ENCODE results near the gene VPS33B. TPM values are rescaled to one million over a fixed set of nuclear protein-coding genes. Genes with fewer than 3 reads are reported as not detected.

The VPS33B gene
- total and polyA plus RNA-seq, 10 donors: 12.1 to 27.6 (median 17.9) TPM

DNA sequence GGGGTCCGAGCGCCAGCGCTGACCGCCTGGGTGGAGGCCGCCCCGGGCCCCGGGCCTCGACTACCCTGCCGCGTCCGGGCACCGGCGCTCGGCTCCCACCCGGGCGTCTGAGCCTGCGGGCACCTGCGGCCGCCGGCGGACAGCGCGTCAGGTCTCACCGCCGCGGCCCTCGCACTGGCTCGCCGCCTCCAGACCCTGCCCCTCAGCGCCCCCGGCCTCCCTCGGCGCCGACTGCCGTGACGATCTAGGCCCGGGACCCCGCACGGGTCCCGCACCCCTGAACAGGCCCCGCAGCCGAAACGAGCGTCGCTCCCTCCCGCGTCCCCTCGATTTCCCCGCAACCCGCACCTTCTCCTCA lies 28.4 kb downstream of the VPS33B start:
- WGBS, 5 donors: 0 to 1% (median 0%) methylated on average over 31 to 50 of the region's 50 CpGs
- DNase-seq: no peak
- peak overlapping the region; percentile 61 to 93 (median 80) for H3K4me3 ChIP-seq
- intact Hi-C loops (cut with DNase I; ENCODE audit: low total_unique reads): no loop called here
- TF ChIP-seq POLR2A (IDR thresholded peaks at IDR 0.05) (no peak), POLR2AphosphoS5 (IDR thresholded peaks at IDR 0.05) (no peak)
- TF ChIP-seq, protein P1, sequence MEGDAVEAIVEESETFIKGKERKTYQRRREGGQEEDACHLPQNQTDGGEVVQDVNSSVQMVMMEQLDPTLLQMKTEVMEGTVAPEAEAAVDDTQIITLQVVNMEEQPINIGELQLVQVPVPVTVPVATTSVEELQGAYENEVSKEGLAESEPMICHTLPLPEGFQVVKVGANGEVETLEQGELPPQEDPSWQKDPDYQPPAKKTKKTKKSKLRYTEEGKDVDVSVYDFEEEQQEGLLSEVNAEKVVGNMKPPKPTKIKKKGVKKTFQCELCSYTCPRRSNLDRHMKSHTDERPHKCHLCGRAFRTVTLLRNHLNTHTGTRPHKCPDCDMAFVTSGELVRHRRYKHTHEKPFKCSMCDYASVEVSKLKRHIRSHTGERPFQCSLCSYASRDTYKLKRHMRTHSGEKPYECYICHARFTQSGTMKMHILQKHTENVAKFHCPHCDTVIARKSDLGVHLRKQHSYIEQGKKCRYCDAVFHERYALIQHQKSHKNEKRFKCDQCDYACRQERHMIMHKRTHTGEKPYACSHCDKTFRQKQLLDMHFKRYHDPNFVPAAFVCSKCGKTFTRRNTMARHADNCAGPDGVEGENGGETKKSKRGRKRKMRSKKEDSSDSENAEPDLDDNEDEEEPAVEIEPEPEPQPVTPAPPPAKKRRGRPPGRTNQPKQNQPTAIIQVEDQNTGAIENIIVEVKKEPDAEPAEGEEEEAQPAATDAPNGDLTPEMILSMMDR (IDR thresholded peaks at IDR 0.05 in 8 of 11, conservative IDR thresholded peaks at IDR 0.05 in 3 of 11): no peak
- H3K9me3 ChIP-seq: no peaks in the 10 kb centered on the region
- no peaks in the 10 kb centered on the region for H3K27me3 ChIP-seq (replicated peaks in 1 of 7)
- H3K36me3 ChIP-seq: peaks cover 0 to 25% (median 13%) of the 10 kb centered on the region in 6 donors
- peak overlapping the region; percentile 67 to 91 (median 84) for H3K27ac ChIP-seq
- peaks cover 0 to 34% (median 15%) of the 10 kb centered on the region in 6 donors for H3K4me1 ChIP-seq

DNA sequence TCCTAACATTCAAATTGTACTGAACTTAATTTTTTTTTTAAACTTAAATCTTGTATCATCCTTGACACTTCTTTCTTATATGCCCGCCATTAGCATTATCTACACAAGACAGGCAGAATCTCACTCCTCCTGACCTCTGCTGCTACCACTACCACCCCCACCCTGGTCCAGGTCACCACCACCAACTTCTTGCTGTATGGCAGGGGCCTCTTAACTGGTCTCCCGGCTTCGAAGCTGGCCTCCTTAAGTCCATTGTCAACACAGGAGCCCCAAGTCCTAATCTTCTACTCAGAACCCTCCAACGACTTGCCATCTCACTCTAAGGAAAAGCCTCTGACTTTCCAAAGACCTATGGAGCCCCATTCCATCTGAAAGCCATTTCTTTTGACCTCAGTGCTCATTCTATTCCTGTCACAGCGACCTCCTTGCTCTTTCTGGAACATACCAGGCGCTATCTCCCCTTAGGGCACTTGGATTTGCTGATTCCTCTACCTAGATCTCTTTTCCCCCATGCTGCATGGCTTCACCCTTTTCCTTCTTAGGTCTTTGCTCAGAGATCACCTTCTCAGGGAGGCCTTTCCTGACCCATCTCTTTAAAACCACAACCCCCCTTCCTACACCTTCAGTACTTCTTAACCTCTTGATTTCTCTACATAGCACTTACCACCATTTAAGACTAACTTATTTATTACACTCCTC lies 30.7 kb downstream of the VPS33B start:
- H3K36me3 ChIP-seq: peaks cover 0 to 2% (median 0%) of the 10 kb centered on the region in 6 donors
- H3K27me3 ChIP-seq (replicated peaks in 1 of 7): no peaks in the 10 kb centered on the region
- H3K27ac ChIP-seq: no peak overlapping the region
- peaks cover 0 to 57% (median 28%) of the 10 kb centered on the region in 6 donors for H3K4me1 ChIP-seq
- no peaks in the 10 kb centered on the region for H3K9me3 ChIP-seq
- H3K4me3 ChIP-seq: no peak overlapping the region
- 92 to 98% (median 95%) methylated on average over 6 of the region's 6 CpGs for WGBS, 5 donors
- intact Hi-C loops (cut with DNase I; ENCODE audit: low total_unique reads): no loop called here
- TF ChIP-seq POLR2AphosphoS5 (IDR thresholded peaks at IDR 0.05) (no peak), POLR2A (IDR thresholded peaks at IDR 0.05) (no peak)
- TF ChIP-seq, protein P1 (IDR thresholded peaks at IDR 0.05 in 8 of 11, conservative IDR thresholded peaks at IDR 0.05 in 3 of 11): no peak
- DNase-seq: no peak

DNA sequence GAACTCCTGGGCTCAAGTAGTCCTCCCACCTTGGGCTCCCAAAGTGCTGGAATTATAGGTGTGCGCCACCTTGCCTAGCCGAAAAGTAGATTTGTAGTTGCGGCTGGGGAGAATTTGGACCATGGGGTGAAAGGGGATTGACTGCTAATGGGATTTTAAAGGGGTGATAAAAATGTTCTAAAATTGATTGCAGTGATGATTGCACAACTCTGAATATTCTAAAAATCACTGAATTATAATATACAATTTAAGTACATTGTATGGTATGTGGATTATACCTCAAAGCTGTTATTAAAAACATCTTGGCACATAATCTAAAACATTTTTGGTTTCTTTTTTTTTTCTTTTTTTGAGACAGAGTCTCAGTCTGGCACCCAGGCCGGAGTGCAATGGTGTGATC lies 31.9 kb downstream of the VPS33B start:
- TF ChIP-seq, protein P1 (IDR thresholded peaks at IDR 0.05 in 8 of 11, conservative IDR thresholded peaks at IDR 0.05 in 3 of 11): no peak
- no peak for TF ChIP-seq POLR2A (IDR thresholded peaks at IDR 0.05)
- no peak for TF ChIP-seq POLR2AphosphoS5 (IDR thresholded peaks at IDR 0.05)
- Histone ChIP-seq H3K4me3 (no peak overlapping the region), H3K9me3 (no peaks in the 10 kb centered on the region), H3K36me3 (no peaks in the 10 kb centered on the region), H3K4me1 (peaks cover 0 to 56% (median 27%) of the 10 kb centered on the region in 6 donors), H3K27me3 (replicated peaks in 1 of 7) (no peaks in the 10 kb centered on the region), H3K27ac (no peak overlapping the region)
- 98 to 99% (median 98%) methylated on average over 4 of the region's 4 CpGs for WGBS, 5 donors
- intact Hi-C loops (cut with DNase I; ENCODE audit: low total_unique reads): no loop called here
- DNase-seq: no peak

DNA sequence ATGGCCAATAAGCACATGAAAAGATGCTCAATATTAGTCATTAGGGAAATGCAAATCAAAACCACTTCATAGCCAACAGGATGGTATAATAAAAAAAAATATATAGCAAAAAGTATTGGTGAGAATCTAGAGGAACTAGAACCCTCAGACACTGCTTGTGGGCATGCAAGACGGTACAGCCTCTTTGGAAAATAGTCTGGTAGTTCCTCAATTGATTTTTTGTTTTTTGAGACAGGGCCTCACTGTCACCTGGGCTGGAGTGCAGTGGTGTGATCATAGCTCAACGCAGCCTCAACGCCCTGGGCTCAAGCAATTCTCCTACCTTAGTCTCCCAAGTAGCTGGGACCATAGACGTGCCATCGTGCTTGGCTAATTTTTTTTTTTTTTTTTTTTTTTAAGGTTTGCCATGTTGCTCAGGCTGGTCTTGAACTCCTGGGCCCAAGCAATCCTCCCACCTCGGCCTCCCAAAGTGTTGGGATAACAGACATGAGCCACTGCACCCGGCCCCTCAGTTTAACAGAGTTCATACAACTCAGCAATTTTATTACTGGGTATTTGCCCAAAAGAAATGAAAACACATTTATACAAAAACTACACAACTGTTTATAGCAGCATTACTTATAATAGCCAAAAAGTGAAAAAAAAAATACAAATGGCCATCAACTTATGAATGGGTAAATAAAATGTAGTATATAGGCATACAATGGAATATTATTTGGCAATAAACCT lies 33.2 kb downstream of the VPS33B start:
- TF ChIP-seq, protein P1 (IDR thresholded peaks at IDR 0.05 in 8 of 11, conservative IDR thresholded peaks at IDR 0.05 in 3 of 11): no peak
- TF ChIP-seq POLR2AphosphoS5 (IDR thresholded peaks at IDR 0.05): no peak
- no peak for TF ChIP-seq POLR2A (IDR thresholded peaks at IDR 0.05)
- Histone ChIP-seq H3K4me3 (no peak overlapping the region), H3K27ac (peak overlapping the region in 1 of 8 donors; percentile 13), H3K9me3 (no peaks in the 10 kb centered on the region), H3K36me3 (peaks cover 0 to 4% (median 0%) of the 10 kb centered on the region in 6 donors), H3K4me1 (peaks cover 0 to 48% (median 24%) of the 10 kb centered on the region in 6 donors), H3K27me3 (replicated peaks in 1 of 7) (no peaks in the 10 kb centered on the region)
- DNase-seq: no peak
- 68 to 83% (median 70%) methylated on average over 7 of the region's 7 CpGs for WGBS, 5 donors
- intact Hi-C loops (cut with DNase I; ENCODE audit: low total_unique reads): no loop called here

Data from spleen (tissue), 11 donors.